NCI-H2107 (cell line): ENCODE results near the gene REEP3.

Experiments used
- DNase-seq: peaks from one replicate; lab custom pipeline; 2025; lab: John Stamatoyannopoulos, UW

Gene REEP3

GRCh38 chr10:63506554-63506953 lies 14.6 kb upstream of the REEP3 start:
- DNase-seq: no peak

GRCh38 chr10:63515002-63515763 lies 6.0 kb upstream of the REEP3 start:
- DNase-seq: no peak

GRCh38 chr10:63516207-63516606 lies 5.0 kb upstream of the REEP3 start:
- no peak for DNase-seq

- DNase-seq: no peak
Observed at GRCh38 chr10:63518690-63519288, 2.4 kb upstream of the REEP3 start.

- peak; percentile 28 for DNase-seq
Observed at GRCh38 chr10:63521416-63522276, 445 bp downstream of the REEP3 start.

- DNase-seq: no peak
Observed at GRCh38 chr10:63522277-63522687, 1.1 kb downstream of the REEP3 start.

GRCh38 chr10:63522995-63523394 lies 1.8 kb downstream of the REEP3 start:
- no peak for DNase-seq

GRCh38 chr10:63525021-63525420 lies 3.8 kb downstream of the REEP3 start:
- DNase-seq: no peak

GRCh38 chr10:63527401-63527800 lies 6.2 kb downstream of the REEP3 start:
- DNase-seq: no peak

GRCh38 chr10:63528084-63528744 lies 7.0 kb downstream of the REEP3 start:
- no peak for DNase-seq

- no peak for DNase-seq
Observed at GRCh38 chr10:63530409-63530808, 9.2 kb downstream of the REEP3 start.

- no peak for DNase-seq
Observed at GRCh38 chr10:63534723-63535122, 13.5 kb downstream of the REEP3 start.

GRCh38 chr10:63536698-63537097 lies 15.5 kb downstream of the REEP3 start:
- no peak for DNase-seq

GRCh38 chr10:63537536-63537935 lies 16.3 kb downstream of the REEP3 start:
- DNase-seq: no peak

- no peak for DNase-seq
Observed at GRCh38 chr10:63539377-63539776, 18.2 kb downstream of the REEP3 start.

GRCh38 chr10:63539994-63540393 lies 18.8 kb downstream of the REEP3 start:
- DNase-seq: no peak

- DNase-seq: no peak
Observed at GRCh38 chr10:63542835-63543575, 21.8 kb downstream of the REEP3 start.

GRCh38 chr10:63543576-63543962 lies 22.4 kb downstream of the REEP3 start:
- DNase-seq: no peak

- DNase-seq: no peak
Observed at GRCh38 chr10:63544418-63544817, 23.2 kb downstream of the REEP3 start.

GRCh38 chr10:63547628-63548360 lies 26.6 kb downstream of the REEP3 start:
- DNase-seq: no peak

GRCh38 chr10:63548860-63549259 lies 27.7 kb downstream of the REEP3 start:
- DNase-seq: no peak
